ENCODE data around the gene MN1. TPM values are rescaled to one million over a fixed set of nuclear protein-coding genes. Genes with fewer than 3 reads are reported as not detected.

Gene MN1
- polyA plus RNA-seq (2013, experiment 1 of 2) = 1.3 TPM
- polyA plus RNA-seq (2013, experiment 2 of 2) = 1.4 TPM

DNA sequence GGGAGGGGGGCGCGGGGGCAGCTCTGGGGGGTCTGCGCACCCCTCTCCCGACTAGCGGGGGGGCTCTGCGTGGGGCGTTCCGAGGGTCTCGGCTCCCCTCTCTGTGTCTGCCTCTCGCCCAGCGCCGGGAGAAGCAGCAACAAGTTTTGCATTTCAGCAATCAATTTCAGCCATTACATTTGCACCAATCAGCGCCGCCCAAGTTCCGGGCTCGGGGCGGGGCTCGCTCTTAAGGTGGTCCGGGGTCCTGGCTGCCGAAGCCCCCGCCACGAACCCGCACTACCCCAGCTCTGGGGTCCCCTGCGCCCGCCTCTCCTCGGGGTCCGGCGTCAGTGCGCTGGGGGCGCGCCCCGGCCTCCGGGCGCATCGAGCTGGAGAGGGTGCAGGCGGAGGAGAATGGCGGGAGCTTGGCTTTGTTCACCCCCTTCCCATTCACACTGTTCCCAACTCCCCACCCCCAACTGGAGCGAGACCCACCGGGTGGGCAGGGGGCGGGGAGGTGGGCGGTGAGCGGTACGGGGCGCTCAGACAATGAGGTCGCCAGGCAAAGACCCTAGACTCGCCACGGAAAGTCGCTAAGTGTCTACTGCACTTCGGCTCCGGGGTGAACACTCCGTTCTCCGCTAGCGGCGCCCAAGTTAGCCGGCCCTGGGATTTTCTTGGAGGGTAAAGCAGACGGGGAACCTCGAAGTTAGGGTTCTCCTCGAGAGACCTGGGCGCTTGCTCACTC, at the start of gene MN1:
MN1 (minus strand) TSS at position 141 of the 730 bp plus-strand sequence. CDS start 1,213 bp downstream, outside the sequence.
- Histone ChIP-seq H2BK120ac (ENCODE audit: low read depth, low read length) (peak within 1 kb of the TSS; percentile 30), H3K18ac (ENCODE audit: low read length) (peak within 1 kb of the TSS; percentile 61), H3K4me1 (ENCODE audit: control insufficient read depth, low read depth, low read length) (peaks cover 7% of the 10 kb centered on the region), H2BK15ac (replicated peaks; ENCODE audit: low read depth) (peak within 1 kb of the TSS; percentile 9), H3K27ac (ENCODE audit: low read depth, low read length) (no peak within 1 kb of the TSS), H3K4ac (ENCODE audit: low read depth, low read length) (peak within 1 kb of the TSS; percentile 85), H3K79me2 (ENCODE audit: control insufficient read depth, insufficient read depth, low read length) (no peaks in the 10 kb centered on the region), H3K4me2 (ENCODE audit: low read length) (peak within 1 kb of the TSS; percentile 87), H2AK5ac (ENCODE audit: low read length) (no peak within 1 kb of the TSS), H3K9ac (ENCODE audit: low read length) (peak within 1 kb of the TSS; percentile 85), H3K36me3 (ENCODE audit: control insufficient read depth, insufficient read depth, low read length) (no peaks in the 10 kb centered on the region), H4K8ac (ENCODE audit: low read depth, low read length) (peak within 1 kb of the TSS; percentile 43), H2BK5ac (ENCODE audit: low read length) (no peak within 1 kb of the TSS), H3K56ac (ENCODE audit: low read length) (peak within 1 kb of the TSS; percentile 96), H3K79me1 (ENCODE audit: low read length) (no peaks in the 10 kb centered on the region), H3K27me3 (ENCODE audit: insufficient read depth, low read length, poor library complexity) (peaks cover 37% of the 10 kb centered on the region), H3K23ac (ENCODE audit: low read length) (no peak within 1 kb of the TSS), H3K4me3 (ENCODE audit: low read length) (peak within 1 kb of the TSS; percentile 65), H4K5ac (ENCODE audit: low read length) (no peak within 1 kb of the TSS)
- WGBS (ENCODE audit: extremely low coverage, insufficient coverage, low lambda C conversion rate) = no CpG with 5 or more reads among the region's 59 CpGs
- no peak for DNase-seq

DNA sequence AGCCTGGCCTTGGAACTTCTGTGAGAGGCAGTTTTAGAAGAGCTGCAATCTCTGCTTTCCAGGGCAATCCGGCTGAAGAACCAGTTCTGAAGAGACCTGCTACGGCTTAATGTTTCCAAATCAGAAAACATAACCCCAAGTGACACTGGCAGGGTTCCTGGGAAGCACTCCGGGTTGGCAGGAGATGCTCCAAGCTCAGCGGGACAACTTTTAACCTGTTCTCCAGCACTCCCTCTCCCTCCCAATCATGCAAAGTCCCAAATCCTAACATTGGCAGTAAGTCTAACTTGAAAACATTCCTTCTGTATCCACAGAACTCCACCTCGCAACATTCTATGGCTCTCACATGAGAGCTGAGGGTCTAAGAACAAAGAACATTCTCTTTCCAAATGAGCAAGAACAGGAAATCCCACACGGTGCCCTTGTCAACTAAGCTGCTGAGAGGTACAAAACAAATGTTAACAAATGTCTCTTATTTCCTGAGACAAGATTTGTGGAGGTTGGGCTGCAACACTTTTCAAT, 48.5 kb upstream of the MN1 start:
- Histone ChIP-seq H2BK5ac (ENCODE audit: low read length) (no peak overlapping the region), H3K36me3 (ENCODE audit: control insufficient read depth, insufficient read depth, low read length) (peaks cover 7% of the 10 kb centered on the region), H3K79me2 (ENCODE audit: control insufficient read depth, insufficient read depth, low read length) (no peaks in the 10 kb centered on the region), H4K5ac (ENCODE audit: low read length) (no peak overlapping the region), H3K18ac (ENCODE audit: low read length) (no peak overlapping the region), H3K4me2 (ENCODE audit: low read length) (no peak overlapping the region), H2BK120ac (ENCODE audit: low read depth, low read length) (no peak overlapping the region), H2AK5ac (ENCODE audit: low read length) (no peak overlapping the region), H3K9ac (ENCODE audit: low read length) (no peak overlapping the region), H3K23ac (ENCODE audit: low read length) (no peak overlapping the region), H3K56ac (ENCODE audit: low read length) (no peak overlapping the region), H3K27me3 (ENCODE audit: insufficient read depth, low read length, poor library complexity) (no peaks in the 10 kb centered on the region), H3K27ac (ENCODE audit: low read depth, low read length) (peak overlapping the region; percentile 34), H4K8ac (ENCODE audit: low read depth, low read length) (no peak overlapping the region), H3K4me3 (ENCODE audit: low read length) (no peak overlapping the region), H2BK15ac (replicated peaks; ENCODE audit: low read depth) (no peak overlapping the region), H3K4ac (ENCODE audit: low read depth, low read length) (no peak overlapping the region), H3K79me1 (ENCODE audit: low read length) (no peaks in the 10 kb centered on the region), H3K4me1 (ENCODE audit: control insufficient read depth, low read depth, low read length) (peaks cover 5% of the 10 kb centered on the region)
- peak; percentile 27 for DNase-seq
- WGBS (ENCODE audit: extremely low coverage, insufficient coverage, low lambda C conversion rate) = no CpG with 5 or more reads among the region's 6 CpGs

DNA sequence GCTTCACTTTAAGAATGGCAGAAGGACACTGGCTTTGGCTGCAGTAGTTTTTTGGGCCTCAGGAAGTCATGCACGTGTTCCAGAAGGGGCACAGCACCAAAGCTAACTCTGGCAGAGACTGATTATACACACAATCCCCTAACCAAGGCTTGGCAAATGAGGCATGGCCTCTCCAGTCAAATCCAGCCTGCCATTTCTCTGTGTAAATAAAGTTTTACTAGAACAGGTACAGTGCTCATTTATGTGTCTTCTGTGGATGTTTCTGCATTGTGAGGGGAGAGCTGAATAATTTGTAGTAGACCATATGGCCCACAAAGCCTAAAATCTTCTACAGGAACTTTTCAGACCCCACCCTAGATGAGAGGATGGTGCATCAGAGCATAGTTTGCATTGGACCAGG, 46.4 kb upstream of the MN1 start:
- H3K79me2 ChIP-seq (ENCODE audit: control insufficient read depth, insufficient read depth, low read length) = no peaks in the 10 kb centered on the region
- DNase-seq = no peak
- no peak overlapping the region for H4K8ac ChIP-seq (ENCODE audit: low read depth, low read length)
- H3K23ac ChIP-seq (ENCODE audit: low read length) = no peak overlapping the region
- H3K27ac ChIP-seq (ENCODE audit: low read depth, low read length) = no peak overlapping the region
- H3K36me3 ChIP-seq (ENCODE audit: control insufficient read depth, insufficient read depth, low read length) = peaks cover 4% of the 10 kb centered on the region
- no peaks in the 10 kb centered on the region for H3K27me3 ChIP-seq (ENCODE audit: insufficient read depth, low read length, poor library complexity)
- no peak overlapping the region for H2BK120ac ChIP-seq (ENCODE audit: low read depth, low read length)
- H2BK15ac ChIP-seq (replicated peaks; ENCODE audit: low read depth) = no peak overlapping the region
- H3K9ac ChIP-seq (ENCODE audit: low read length) = no peak overlapping the region
- no CpG with 5 or more reads among the region's 1 CpG for WGBS (ENCODE audit: extremely low coverage, insufficient coverage, low lambda C conversion rate)
- no peak overlapping the region for H2AK5ac ChIP-seq (ENCODE audit: low read length)
- no peak overlapping the region for H3K4ac ChIP-seq (ENCODE audit: low read depth, low read length)
- no peak overlapping the region for H3K4me3 ChIP-seq (ENCODE audit: low read length)
- H3K56ac ChIP-seq (ENCODE audit: low read length) = no peak overlapping the region
- peaks cover 5% of the 10 kb centered on the region for H3K4me1 ChIP-seq (ENCODE audit: control insufficient read depth, low read depth, low read length)
- no peak overlapping the region for H3K4me2 ChIP-seq (ENCODE audit: low read length)
- H3K18ac ChIP-seq (ENCODE audit: low read length) = no peak overlapping the region
- no peak overlapping the region for H2BK5ac ChIP-seq (ENCODE audit: low read length)
- H4K5ac ChIP-seq (ENCODE audit: low read length) = no peak overlapping the region
- no peaks in the 10 kb centered on the region for H3K79me1 ChIP-seq (ENCODE audit: low read length)

DNA sequence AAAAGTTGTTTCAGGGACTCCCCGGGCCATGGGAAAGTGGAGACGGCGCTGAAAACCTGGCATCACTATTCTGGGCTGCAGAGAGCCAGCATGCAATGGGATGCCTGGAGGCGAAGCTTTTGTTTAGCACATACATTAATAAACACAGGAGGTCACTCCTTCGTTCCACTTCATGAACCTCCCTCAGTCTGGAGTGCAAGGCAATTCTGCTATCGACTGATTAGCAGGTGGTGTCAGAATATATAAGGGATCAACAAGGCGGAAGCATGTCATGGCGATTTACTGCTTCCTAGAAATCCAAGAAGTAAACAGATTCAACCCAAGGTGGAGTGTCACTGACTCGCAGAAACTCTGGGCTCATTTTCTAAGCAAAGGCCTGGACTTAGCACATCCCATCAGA, 45.4 kb upstream of the MN1 start:
- H3K9ac ChIP-seq (ENCODE audit: low read length) = no peak overlapping the region
- H2BK15ac ChIP-seq (replicated peaks; ENCODE audit: low read depth) = no peak overlapping the region
- H3K23ac ChIP-seq (ENCODE audit: low read length) = no peak overlapping the region
- WGBS (ENCODE audit: extremely low coverage, insufficient coverage, low lambda C conversion rate) = no CpG with 5 or more reads among the region's 9 CpGs
- H2BK5ac ChIP-seq (ENCODE audit: low read length) = no peak overlapping the region
- peaks cover 1% of the 10 kb centered on the region for H3K36me3 ChIP-seq (ENCODE audit: control insufficient read depth, insufficient read depth, low read length)
- peaks cover 5% of the 10 kb centered on the region for H3K4me1 ChIP-seq (ENCODE audit: control insufficient read depth, low read depth, low read length)
- H3K79me1 ChIP-seq (ENCODE audit: low read length) = no peaks in the 10 kb centered on the region
- no peak overlapping the region for H3K56ac ChIP-seq (ENCODE audit: low read length)
- no peaks in the 10 kb centered on the region for H3K27me3 ChIP-seq (ENCODE audit: insufficient read depth, low read length, poor library complexity)
- H3K4me3 ChIP-seq (ENCODE audit: low read length) = no peak overlapping the region
- no peak overlapping the region for H2BK120ac ChIP-seq (ENCODE audit: low read depth, low read length)
- no peak overlapping the region for H4K8ac ChIP-seq (ENCODE audit: low read depth, low read length)
- H3K4me2 ChIP-seq (ENCODE audit: low read length) = no peak overlapping the region
- H3K27ac ChIP-seq (ENCODE audit: low read depth, low read length) = no peak overlapping the region
- no peak overlapping the region for H3K18ac ChIP-seq (ENCODE audit: low read length)
- no peak overlapping the region for H3K4ac ChIP-seq (ENCODE audit: low read depth, low read length)
- H2AK5ac ChIP-seq (ENCODE audit: low read length) = no peak overlapping the region
- no peak overlapping the region for H4K5ac ChIP-seq (ENCODE audit: low read length)
- DNase-seq = no peak
- H3K79me2 ChIP-seq (ENCODE audit: control insufficient read depth, insufficient read depth, low read length) = no peaks in the 10 kb centered on the region

DNA sequence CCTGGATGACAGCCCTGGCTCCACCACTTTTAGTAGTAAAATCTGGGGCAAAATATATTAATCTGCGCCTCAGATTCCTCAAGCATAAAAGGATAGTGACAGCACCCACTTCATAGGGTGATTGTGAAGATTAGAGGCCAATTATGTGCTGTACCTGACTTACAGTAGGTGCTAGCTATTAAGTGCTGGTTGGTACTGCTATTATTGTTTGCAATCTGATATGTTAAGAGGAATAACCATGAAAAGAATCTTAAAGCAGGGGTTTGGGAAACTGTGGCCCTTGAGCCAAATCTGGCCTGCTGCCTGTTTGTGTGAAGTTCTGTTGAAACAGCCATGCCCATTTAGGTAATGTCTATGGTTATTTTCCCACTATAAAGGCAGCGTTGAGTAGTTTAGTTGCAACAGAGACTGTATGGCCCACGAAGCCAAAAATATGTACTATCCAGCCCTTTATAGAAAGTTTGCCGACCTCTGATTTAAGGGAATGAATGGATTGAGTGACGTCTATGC, 44.7 kb upstream of the MN1 start:
- no peak overlapping the region for H3K56ac ChIP-seq (ENCODE audit: low read length)
- H3K9ac ChIP-seq (ENCODE audit: low read length) = no peak overlapping the region
- H2BK120ac ChIP-seq (ENCODE audit: low read depth, low read length) = no peak overlapping the region
- no peak overlapping the region for H2BK5ac ChIP-seq (ENCODE audit: low read length)
- no peaks in the 10 kb centered on the region for H3K27me3 ChIP-seq (ENCODE audit: insufficient read depth, low read length, poor library complexity)
- H4K5ac ChIP-seq (ENCODE audit: low read length) = no peak overlapping the region
- no peak overlapping the region for H3K4ac ChIP-seq (ENCODE audit: low read depth, low read length)
- no peak overlapping the region for H2BK15ac ChIP-seq (replicated peaks; ENCODE audit: low read depth)
- WGBS (ENCODE audit: extremely low coverage, insufficient coverage, low lambda C conversion rate) = no CpG with 5 or more reads among the region's 5 CpGs
- DNase-seq = no peak
- H3K79me1 ChIP-seq (ENCODE audit: low read length) = no peaks in the 10 kb centered on the region
- H4K8ac ChIP-seq (ENCODE audit: low read depth, low read length) = no peak overlapping the region
- H3K23ac ChIP-seq (ENCODE audit: low read length) = no peak overlapping the region
- no peak overlapping the region for H3K4me2 ChIP-seq (ENCODE audit: low read length)
- H3K36me3 ChIP-seq (ENCODE audit: control insufficient read depth, insufficient read depth, low read length) = peaks cover 1% of the 10 kb centered on the region
- no peak overlapping the region for H3K27ac ChIP-seq (ENCODE audit: low read depth, low read length)
- H3K4me1 ChIP-seq (ENCODE audit: control insufficient read depth, low read depth, low read length) = peaks cover 5% of the 10 kb centered on the region
- H3K4me3 ChIP-seq (ENCODE audit: low read length) = no peak overlapping the region
- H3K79me2 ChIP-seq (ENCODE audit: control insufficient read depth, insufficient read depth, low read length) = no peaks in the 10 kb centered on the region
- no peak overlapping the region for H3K18ac ChIP-seq (ENCODE audit: low read length)
- no peak overlapping the region for H2AK5ac ChIP-seq (ENCODE audit: low read length)
